ENCODE measurements around the gene ZWINT.

ZWINT gene

GRCh38 chr10:56360967-56361612 is at the start of gene ZWINT:
ZWINT (minus strand) TSS chr10:56361259; CDS start chr10:56361236, 23 bp downstream.
- peak; percentile 98 for DNase-seq

GRCh38 chr10:56383806-56384205 is 22.7 kb upstream of the ZWINT start:
- DNase-seq: no peak

GRCh38 chr10:56370217-56371113 is 9.4 kb upstream of the ZWINT start:
- peak; percentile 4 for DNase-seq

GRCh38 chr10:56360583-56360966 is 484 bp downstream of the ZWINT start:
- DNase-seq: no peak

- DNase-seq: no peak
Measured at GRCh38 chr10:56359837-56360236, 1.2 kb downstream of the ZWINT start.

GRCh38 chr10:56357018-56357417 is 4.0 kb downstream of the ZWINT start:
- DNase-seq: no peak

- DNase-seq: no peak
Measured at GRCh38 chr10:56351909-56352630, 9.0 kb downstream of the ZWINT start.

GRCh38 chr10:56349611-56350010 is 11.4 kb downstream of the ZWINT start:
- no peak for DNase-seq

- DNase-seq: no peak
Measured at GRCh38 chr10:56348101-56348500, 13.0 kb downstream of the ZWINT start.

- no peak for DNase-seq
Measured at GRCh38 chr10:56346845-56347415, 14.1 kb downstream of the ZWINT start.

- DNase-seq: no peak
Measured at GRCh38 chr10:56341612-56342011, 19.4 kb downstream of the ZWINT start.

GRCh38 chr10:56329961-56330360 is 31.1 kb downstream of the ZWINT start:
- DNase-seq: no peak

- DNase-seq: no peak
Measured at GRCh38 chr10:56327118-56327517, 33.9 kb downstream of the ZWINT start.

GRCh38 chr10:56319386-56319785 is 41.7 kb downstream of the ZWINT start:
- DNase-seq: no peak

GRCh38 chr10:56318816-56319215 is 42.2 kb downstream of the ZWINT start:
- no peak for DNase-seq

- DNase-seq: no peak
Measured at GRCh38 chr10:56317603-56318002, 43.5 kb downstream of the ZWINT start.

GRCh38 chr10:56316603-56317002 is 44.5 kb downstream of the ZWINT start:
- DNase-seq: no peak
